Lung (tissue), 12 donors: Measurements from ENCODE around the gene CFAP410. TPM values are rescaled to one million over a fixed set of nuclear protein-coding genes. Genes with fewer than 3 reads are reported as not detected.

Experiments used
- ATAC-seq: fragments of 200-7000 bp; cut with Tn5 transposase; one replicate; pipeline ENCODE4 v1.9.1; 2020; ENCODE audit warnings: moderate number of reproducible peaks; ENCODE audit not compliant: insufficient read depth, low FRiP score
- DNase-seq, 3 donors: peaks; one replicate each; pipeline ENCODE4 v3.0.0-alpha.2; 2013 to 2017
- H3K27ac ChIP-seq, 2 donors: one replicate each; pipeline ENCODE4 v1.5.1; 2013; ENCODE audit warnings: mild to moderate bottlenecking in 2 of 2, moderate library complexity in 2 of 2, control low read depth in 1 of 2, inconsistent platforms in 1 of 2, low read depth in 1 of 2, low read length in 1 of 2
- H3K27me3 ChIP-seq, 3 donors: one replicate each; pipeline ENCODE4 v1.5.1; 2013; ENCODE audit warnings: low read length in 2 of 3; ENCODE audit not compliant: control insufficient read depth in 3 of 3, insufficient read depth in 3 of 3
- H3K36me3 ChIP-seq, 4 donors: one replicate each; pipeline ENCODE4 v1.5.1; 2013; ENCODE audit warnings: low read length in 4 of 4, mild to moderate bottlenecking in 1 of 4, moderate library complexity in 1 of 4; ENCODE audit not compliant: control insufficient read depth in 4 of 4, insufficient read depth in 4 of 4
- H3K4me1 ChIP-seq, 5 donors: one replicate each; pipeline ENCODE4 v1.5.1; 2013; ENCODE audit warnings: low read length in 5 of 5, mild to moderate bottlenecking in 2 of 5, moderate library complexity in 1 of 5; ENCODE audit not compliant: control insufficient read depth in 5 of 5, insufficient read depth in 5 of 5
- H3K4me3 ChIP-seq: one replicate; pipeline ENCODE4 v1.5.1; 2013; ENCODE audit warnings: mild to moderate bottlenecking, control low read depth, moderate library complexity
- H3K9ac ChIP-seq, 2 donors: one replicate each; pipeline ENCODE4 v1.5.1; 2013; ENCODE audit warnings: low read length in 2 of 2, control low read depth in 1 of 2; ENCODE audit not compliant: insufficient read depth in 1 of 2
- H3K9me3 ChIP-seq, 4 donors: one replicate each; pipeline ENCODE4 v1.5.1; 2013; ENCODE audit warnings: low read length in 3 of 4, mild to moderate bottlenecking in 1 of 4, moderate library complexity in 1 of 4; ENCODE audit not compliant: control insufficient read depth in 4 of 4, insufficient read depth in 3 of 4
- CTCF ChIP-seq: IDR thresholded peaks from 2 replicates; pipeline ENCODE4 v1.5.1; 2012; ENCODE audit warnings: mild to moderate bottlenecking; ENCODE audit errors: control extremely low read depth, extremely low read depth
- WGBS, 2 donors: extraction: QIAGEN DNeasy Blood & Tissue Kit; methylation state at CpG; one replicate each; pipeline ENCODE4 v1.1.7; 2013; 5-methylcytosine and 5-hydroxymethylcytosine counted together
- polyA plus RNA-seq, 2 donors: library from polyadenylated mRNA; stranded (reverse); fragments of 200-250 nt; gene quantifications; one replicate each; pipeline ENCODE4 v1.2.1, GENCODE V29; 2013
- total RNA-seq, 2 donors: library from RNA; depleted of rRNA in 1 of 2; stranded (reverse); fragments of >200 nt in 1 of 2; gene quantifications; one replicate each; pipeline ENCODE4 v1.2.1, GENCODE V29; 2014 to 2021
- donor health status: control.
- donor health status: control.
- donor health status: Bipolar disorder and iron deficiency.
- donor health status: healthy.
- donor health status: DM: yes; HTN: yes; CAD: no.

The CFAP410 gene
- total and polyA plus RNA-seq, 4 donors = 24.3 to 72.7 (median 39.5) TPM

GRCh38 chr21:44310628-44311507 lies 28.3 kb downstream of the CFAP410 start:
- peaks cover 0 to 66% (median 17%) of the 10 kb centered on the region in 4 donors for H3K36me3 ChIP-seq
- H3K27me3 ChIP-seq = no peaks in the 10 kb centered on the region
- no peak overlapping the region for H3K27ac ChIP-seq
- WGBS, 2 donors = 91 to 93% methylated on average over 28 of the region's 28 CpGs
- no peak overlapping the region for H3K4me3 ChIP-seq
- DNase-seq (peak; percentile 56 to 84 (median 65)), ATAC-seq (no peak)
- no peak for TF ChIP-seq CTCF
- H3K9ac ChIP-seq = no peak overlapping the region
- H3K4me1 ChIP-seq = peaks cover 0 to 22% (median 5%) of the 10 kb centered on the region in 5 donors
- H3K9me3 ChIP-seq = peaks cover 0 to 2% (median 0%) of the 10 kb centered on the region in 4 donors

GRCh38 chr21:44306936-44307704 lies 32.1 kb downstream of the CFAP410 start:
- Histone ChIP-seq H3K27ac (peak overlapping the region in 1 of 2 donors; percentile 1), H3K27me3 (no peaks in the 10 kb centered on the region), H3K9me3 (peaks cover 0 to 2% (median 0%) of the 10 kb centered on the region in 4 donors), H3K4me1 (peaks cover 0 to 32% (median 18%) of the 10 kb centered on the region in 5 donors), H3K4me3 (no peak overlapping the region), H3K9ac (no peak overlapping the region), H3K36me3 (peaks cover 0 to 33% (median 10%) of the 10 kb centered on the region in 4 donors)
- ATAC-seq (no peak), DNase-seq (peak; percentile 51 to 72 (median 64))
- no peak for TF ChIP-seq CTCF
- WGBS, 2 donors = 86 to 93% methylated on average over 16 to 21 of the region's 21 CpGs

- H3K27me3 ChIP-seq = no peaks in the 10 kb centered on the region
- no peak overlapping the region for H3K4me3 ChIP-seq
- WGBS, 2 donors = 53 to 69% methylated on average over 9 of the region's 9 CpGs
- H3K27ac ChIP-seq = peak overlapping the region in 1 of 2 donors; percentile 59
- no peak for TF ChIP-seq CTCF
- peaks cover 0 to 39% (median 33%) of the 10 kb centered on the region in 5 donors for H3K4me1 ChIP-seq
- peaks cover 0 to 20% (median 3%) of the 10 kb centered on the region in 4 donors for H3K36me3 ChIP-seq
- H3K9ac ChIP-seq = no peak overlapping the region
- DNase-seq (no peak), ATAC-seq (no peak)
- H3K9me3 ChIP-seq = no peaks in the 10 kb centered on the region
These were observed 33.5 kb downstream of the CFAP410 start for GRCh38 chr21:44305691-44306090.
